Bone marrow (tissue), 2 donors: ENCODE data around the gene ALDH1L1.

Experiments
- DNase-seq, 2 donors: peaks; one replicate each; lab custom pipeline; 2025; lab: John Stamatoyannopoulos, UW

Gene ALDH1L1

DNA sequence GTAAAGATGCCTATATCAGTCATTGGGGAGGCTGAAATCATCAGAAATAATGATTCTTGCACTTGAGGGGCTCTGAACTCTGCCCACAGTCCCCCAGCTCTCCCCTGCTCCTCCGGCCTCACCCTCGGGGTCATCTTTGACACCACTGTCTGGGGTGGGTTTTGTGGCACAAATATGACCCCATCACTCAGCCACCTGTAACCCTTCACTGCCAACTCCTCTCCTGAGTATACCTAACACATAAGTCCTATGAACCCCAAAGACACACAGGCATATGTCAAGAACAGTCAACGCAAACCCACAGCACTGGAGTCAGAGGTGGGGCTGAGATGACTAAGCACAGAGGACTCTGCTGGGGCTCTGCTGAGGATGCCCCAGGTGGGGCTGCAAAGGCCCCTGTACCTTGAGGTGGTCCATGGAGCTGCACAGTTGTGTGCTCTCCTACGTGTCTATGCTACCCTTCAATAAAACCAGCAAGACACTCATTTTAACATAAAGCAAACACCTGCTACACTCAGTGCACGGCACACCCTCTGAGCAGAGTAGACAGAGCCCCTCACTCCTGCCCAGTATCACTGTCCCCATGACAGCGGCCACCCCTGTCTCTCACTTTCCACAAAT, 126.3 kb downstream of the ALDH1L1 start:
- no peak for DNase-seq
